ENCODE results near the gene MAGI2. TPM values are rescaled to one million over a fixed set of nuclear protein-coding genes. Genes with fewer than 3 reads are reported as not detected.

MAGI2 gene
- total RNA-seq, 1 experiment from 2014 or later: 0.22 TPM

- no peak for DNase-seq (ENCODE audit: low read depth, low spot score)
- no peak overlapping the region for H3K4me2 ChIP-seq (ENCODE audit: low read length)
- intact Hi-C loops (cut with micrococcal nuclease): no loop called here
- H3K36me3 ChIP-seq (ENCODE audit: control insufficient read depth in 1 of 2, insufficient read depth in 2 of 2, low read length in 2 of 2): no peaks in the 10 kb centered on the region
- H4K20me1 ChIP-seq (ENCODE audit: insufficient read depth): no peaks in the 10 kb centered on the region
- no peak overlapping the region for H2AFZ ChIP-seq (ENCODE audit: low read depth, low read length, poor library complexity, severe bottlenecking)
- CTCF ChIA-PET: interaction anchor here (1.7 kb wide), 1 partner anchor 9 kb away, joined by 6 read pairs; no protein-coding TSS in a partner anchor
- H3K27ac ChIP-seq (ENCODE audit: low read depth, low read length): no peak overlapping the region
- peaks cover 24% of the 10 kb centered on the region for H3K27me3 ChIP-seq (ENCODE audit: insufficient read depth, low read length)
- no peak overlapping the region for H3K4me3 ChIP-seq (replicated peaks in 1 of 2; ENCODE audit: low read depth in 1 of 2, low read length in 2 of 2)
- POLR2A ChIA-PET: no interaction called here
- no peak overlapping the region for H3K9ac ChIP-seq (ENCODE audit: low read length)
- H3K79me2 ChIP-seq (ENCODE audit: insufficient read depth, low read length): no peaks in the 10 kb centered on the region
- RAD21 ChIA-PET (ENCODE audit: low non-redundant PET in 1 of 2, low total read pairs in 2 of 2, uncharacterized antibody in 2 of 2, unreplicated experiment in 2 of 2): no interaction called here
- TF ChIP-seq REST (IDR thresholded peaks at IDR 0.05; ENCODE audit: low read depth) (no peak), POLR2A (IDR thresholded peaks at IDR 0.05; ENCODE audit: borderline replicate concordance, extremely low read depth, insufficient read depth, insufficient read length) (no peak), CBX3 (IDR thresholded peaks at IDR 0.05; ENCODE audit: low read depth) (no peak), EGR1 (IDR thresholded peaks at IDR 0.05; ENCODE audit: low read depth) (no peak), SRF (IDR thresholded peaks at IDR 0.05; ENCODE audit: low read depth) (no peak), CTCF (IDR thresholded peaks at IDR 0.05 in 2 of 3, conservative IDR thresholded peaks at IDR 0.05 in 1 of 3; ENCODE audit: borderline replicate concordance in 1 of 3, insufficient read depth in 1 of 3, low read depth in 2 of 3, low read length in 2 of 3) (no peak)
- no peaks in the 10 kb centered on the region for H3K9me3 ChIP-seq (ENCODE audit: control insufficient read depth in 1 of 2, insufficient read depth in 1 of 2, low read depth in 1 of 2, low read length in 2 of 2)
- ATAC-seq: no peak
- no peaks in the 10 kb centered on the region for H3K9me2 ChIP-seq (ENCODE audit: insufficient read depth)
- H3K4me1 ChIP-seq (ENCODE audit: control insufficient read depth in 1 of 2, insufficient read depth in 2 of 2, low read length in 2 of 2): no peaks in the 10 kb centered on the region
- no TSS peak for BruUV-seq (replicated peaks)
These were observed 952.4 kb downstream of the MAGI2 start for GRCh38 chr7:78501064-78501463.
